Measurements from ENCODE around the gene ARL8B. TPM values are rescaled to one million over a fixed set of nuclear protein-coding genes. Genes with fewer than 3 reads are reported as not detected.

ARL8B gene
- total and polyA plus RNA-seq, 4 donors: 20.2 to 36.2 (median 24.2) TPM

DNA sequence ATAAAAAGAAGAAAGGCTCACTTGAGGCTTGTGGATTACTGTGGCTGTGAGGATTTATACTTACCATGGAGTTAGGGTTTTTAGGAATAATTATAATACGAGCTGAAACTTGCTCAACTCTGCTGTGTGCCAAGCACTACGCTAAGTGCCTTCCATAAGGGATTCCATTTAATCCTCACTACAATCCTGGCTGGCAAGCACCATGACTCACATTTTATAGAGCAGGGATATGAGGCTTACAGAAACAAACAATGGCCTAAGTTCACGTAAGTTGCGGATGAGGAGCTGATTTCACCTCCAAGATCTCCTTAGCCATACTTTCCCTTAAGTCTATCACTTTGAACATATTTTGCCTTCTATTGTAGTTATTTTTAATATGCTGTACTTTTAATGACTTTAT lies 43.9 kb upstream of the ARL8B start:
- Histone ChIP-seq H3K36me3 (ENCODE audit: control insufficient read depth in 4 of 4, insufficient read depth in 3 of 4, low read depth in 1 of 4, low read length in 3 of 4) (no peaks in the 10 kb centered on the region), H3K4me3 (ENCODE audit: low read depth in 1 of 3, low read length in 3 of 3) (no peak overlapping the region), H3K9me3 (ENCODE audit: control insufficient read depth in 4 of 4, low read length in 3 of 4) (no peaks in the 10 kb centered on the region), H3K9ac (ENCODE audit: low read depth in 1 of 2, low read length in 2 of 2) (no peak overlapping the region), H3K27ac (ENCODE audit: low read depth in 1 of 2, low read length in 2 of 2) (no peak overlapping the region), H3K27me3 (ENCODE audit: control insufficient read depth in 4 of 4, insufficient read depth in 4 of 4, low read length in 3 of 4) (no peaks in the 10 kb centered on the region), H3K4me1 (ENCODE audit: control insufficient read depth in 4 of 4, insufficient read depth in 4 of 4, low read length in 3 of 4) (no peaks in the 10 kb centered on the region)
- DNase-seq (ENCODE audit: low spot score): no peak
- TF ChIP-seq YY1 (IDR thresholded peaks at IDR 0.05): no peak
- TF ChIP-seq, protein P1, sequence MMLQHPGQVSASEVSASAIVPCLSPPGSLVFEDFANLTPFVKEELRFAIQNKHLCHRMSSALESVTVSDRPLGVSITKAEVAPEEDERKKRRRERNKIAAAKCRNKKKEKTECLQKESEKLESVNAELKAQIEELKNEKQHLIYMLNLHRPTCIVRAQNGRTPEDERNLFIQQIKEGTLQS (IDR thresholded peaks at IDR 0.05): no peak
- no peak for TF ChIP-seq RXRA (IDR thresholded peaks at IDR 0.05)
- no peak for TF ChIP-seq JUND (IDR thresholded peaks at IDR 0.05)
- TF ChIP-seq GABPA (IDR thresholded peaks at IDR 0.05 in 1 of 2, conservative IDR thresholded peaks at IDR 0.05 in 1 of 2): no peak
- 90% methylated on average over 4 of the region's 4 CpGs for WGBS

DNA sequence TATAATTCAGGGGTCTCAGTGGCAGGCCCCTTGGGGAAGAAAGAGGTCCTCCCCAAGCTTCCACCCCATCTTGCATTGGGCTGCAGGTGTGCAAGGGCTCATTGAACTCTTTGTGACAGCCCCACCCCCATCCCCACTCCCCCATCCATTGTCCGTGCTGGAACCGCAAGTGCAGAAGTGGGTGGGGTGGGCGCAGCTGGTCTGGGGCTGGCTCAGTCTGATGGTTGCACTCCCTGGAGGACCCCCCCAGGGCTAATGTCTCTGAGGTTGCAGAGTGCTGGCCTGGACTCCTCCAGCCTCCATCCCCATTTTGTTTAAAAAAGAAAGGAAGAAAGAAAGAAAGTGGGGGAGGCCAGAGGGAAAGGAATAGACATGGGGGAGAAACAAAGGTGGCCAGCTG lies 42.3 kb upstream of the ARL8B start:
- no peak for TF ChIP-seq RAD21 (IDR thresholded peaks at IDR 0.05)
- TF ChIP-seq, protein P1 (IDR thresholded peaks at IDR 0.05): no peak
- TF ChIP-seq, protein P2, sequence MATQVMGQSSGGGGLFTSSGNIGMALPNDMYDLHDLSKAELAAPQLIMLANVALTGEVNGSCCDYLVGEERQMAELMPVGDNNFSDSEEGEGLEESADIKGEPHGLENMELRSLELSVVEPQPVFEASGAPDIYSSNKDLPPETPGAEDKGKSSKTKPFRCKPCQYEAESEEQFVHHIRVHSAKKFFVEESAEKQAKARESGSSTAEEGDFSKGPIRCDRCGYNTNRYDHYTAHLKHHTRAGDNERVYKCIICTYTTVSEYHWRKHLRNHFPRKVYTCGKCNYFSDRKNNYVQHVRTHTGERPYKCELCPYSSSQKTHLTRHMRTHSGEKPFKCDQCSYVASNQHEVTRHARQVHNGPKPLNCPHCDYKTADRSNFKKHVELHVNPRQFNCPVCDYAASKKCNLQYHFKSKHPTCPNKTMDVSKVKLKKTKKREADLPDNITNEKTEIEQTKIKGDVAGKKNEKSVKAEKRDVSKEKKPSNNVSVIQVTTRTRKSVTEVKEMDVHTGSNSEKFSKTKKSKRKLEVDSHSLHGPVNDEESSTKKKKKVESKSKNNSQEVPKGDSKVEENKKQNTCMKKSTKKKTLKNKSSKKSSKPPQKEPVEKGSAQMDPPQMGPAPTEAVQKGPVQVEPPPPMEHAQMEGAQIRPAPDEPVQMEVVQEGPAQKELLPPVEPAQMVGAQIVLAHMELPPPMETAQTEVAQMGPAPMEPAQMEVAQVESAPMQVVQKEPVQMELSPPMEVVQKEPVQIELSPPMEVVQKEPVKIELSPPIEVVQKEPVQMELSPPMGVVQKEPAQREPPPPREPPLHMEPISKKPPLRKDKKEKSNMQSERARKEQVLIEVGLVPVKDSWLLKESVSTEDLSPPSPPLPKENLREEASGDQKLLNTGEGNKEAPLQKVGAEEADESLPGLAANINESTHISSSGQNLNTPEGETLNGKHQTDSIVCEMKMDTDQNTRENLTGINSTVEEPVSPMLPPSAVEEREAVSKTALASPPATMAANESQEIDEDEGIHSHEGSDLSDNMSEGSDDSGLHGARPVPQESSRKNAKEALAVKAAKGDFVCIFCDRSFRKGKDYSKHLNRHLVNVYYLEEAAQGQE (IDR thresholded peaks at IDR 0.05): no peak
- TF ChIP-seq YY1 (IDR thresholded peaks at IDR 0.05): no peak
- TF ChIP-seq, protein P3, sequence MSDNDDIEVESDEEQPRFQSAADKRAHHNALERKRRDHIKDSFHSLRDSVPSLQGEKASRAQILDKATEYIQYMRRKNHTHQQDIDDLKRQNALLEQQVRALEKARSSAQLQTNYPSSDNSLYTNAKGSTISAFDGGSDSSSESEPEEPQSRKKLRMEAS (IDR thresholded peaks at IDR 0.05): no peak
- TF ChIP-seq GABPA (IDR thresholded peaks at IDR 0.05 in 1 of 2, conservative IDR thresholded peaks at IDR 0.05 in 1 of 2): no peak
- TF ChIP-seq FOXA2 (IDR thresholded peaks at IDR 0.05): no peak
- TF ChIP-seq HNF4A (conservative IDR thresholded peaks at IDR 0.05): no peak
- no peak for TF ChIP-seq HNF4G (IDR thresholded peaks at IDR 0.05)
- no peak for TF ChIP-seq JUND (IDR thresholded peaks at IDR 0.05)
- Histone ChIP-seq H3K27ac (ENCODE audit: low read depth in 1 of 2, low read length in 2 of 2) (no peak overlapping the region), H3K9me3 (ENCODE audit: control insufficient read depth in 4 of 4, low read length in 3 of 4) (no peaks in the 10 kb centered on the region), H3K36me3 (ENCODE audit: control insufficient read depth in 4 of 4, insufficient read depth in 3 of 4, low read depth in 1 of 4, low read length in 3 of 4) (no peaks in the 10 kb centered on the region), H3K4me1 (ENCODE audit: control insufficient read depth in 4 of 4, insufficient read depth in 4 of 4, low read length in 3 of 4) (no peaks in the 10 kb centered on the region), H3K9ac (ENCODE audit: low read depth in 1 of 2, low read length in 2 of 2) (no peak overlapping the region), H3K27me3 (ENCODE audit: control insufficient read depth in 4 of 4, insufficient read depth in 4 of 4, low read length in 3 of 4) (no peaks in the 10 kb centered on the region), H3K4me3 (ENCODE audit: low read depth in 1 of 3, low read length in 3 of 3) (no peak overlapping the region)
- no peak for DNase-seq (ENCODE audit: low spot score)
- WGBS: 85% methylated on average over 3 of the region's 3 CpGs

DNA sequence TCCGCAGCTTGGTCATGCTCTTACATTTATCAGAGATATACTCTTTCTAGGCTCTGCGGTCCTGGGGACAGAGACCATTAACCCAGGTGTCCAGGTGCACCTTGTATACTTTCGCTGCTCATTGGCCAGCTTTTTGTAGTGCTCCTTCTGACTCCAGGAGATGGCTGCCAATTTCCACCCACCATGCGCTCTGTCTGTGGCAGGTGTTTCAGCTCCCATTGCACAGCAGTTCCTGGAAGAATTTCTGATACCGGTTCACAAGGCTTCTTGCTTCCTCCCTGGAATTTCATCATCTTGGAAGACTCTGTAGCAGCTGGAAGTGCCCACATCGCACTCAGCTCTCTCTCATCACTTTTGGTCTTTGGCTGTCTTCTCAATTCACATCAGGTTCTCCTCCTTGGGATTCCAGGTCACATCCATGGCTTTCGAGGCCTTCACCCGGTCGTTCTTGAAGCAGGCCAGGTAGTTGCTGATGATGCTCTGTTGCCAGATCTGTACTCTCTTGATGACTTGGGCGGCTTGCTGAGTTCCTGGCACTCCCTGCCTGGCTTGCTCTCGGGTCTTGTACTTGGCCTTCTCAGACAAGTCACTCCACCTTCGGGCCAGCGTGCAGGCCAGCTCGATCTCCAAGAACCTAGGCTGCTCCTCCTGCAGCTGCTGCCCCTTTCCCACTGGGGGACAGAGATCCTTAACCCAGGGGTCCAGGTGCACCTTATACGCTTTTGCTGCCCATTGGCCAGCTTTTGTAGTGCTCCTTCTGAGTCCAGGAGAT lies 41.1 kb upstream of the ARL8B start:
- Histone ChIP-seq H3K4me1 (ENCODE audit: control insufficient read depth in 4 of 4, insufficient read depth in 4 of 4, low read length in 3 of 4) (no peaks in the 10 kb centered on the region), H3K9me3 (ENCODE audit: control insufficient read depth in 4 of 4, low read length in 3 of 4) (no peaks in the 10 kb centered on the region), H3K9ac (ENCODE audit: low read depth in 1 of 2, low read length in 2 of 2) (no peak overlapping the region), H3K36me3 (ENCODE audit: control insufficient read depth in 4 of 4, insufficient read depth in 3 of 4, low read depth in 1 of 4, low read length in 3 of 4) (no peaks in the 10 kb centered on the region), H3K4me3 (ENCODE audit: low read depth in 1 of 3, low read length in 3 of 3) (no peak overlapping the region), H3K27ac (ENCODE audit: low read depth in 1 of 2, low read length in 2 of 2) (no peak overlapping the region), H3K27me3 (ENCODE audit: control insufficient read depth in 4 of 4, insufficient read depth in 4 of 4, low read length in 3 of 4) (no peaks in the 10 kb centered on the region)
- WGBS: 90% methylated on average over 15 of the region's 15 CpGs
- DNase-seq (ENCODE audit: low spot score): no peak
- TF ChIP-seq HNF4G (IDR thresholded peaks at IDR 0.05) (no peak), FOXA2 (IDR thresholded peaks at IDR 0.05) (no peak), YY1 (IDR thresholded peaks at IDR 0.05) (no peak), EGR1 (IDR thresholded peaks at IDR 0.05; ENCODE audit: low read depth in 2 of 2) (no peak), TAF1 (conservative IDR thresholded peaks at IDR 0.05) (no peak), JUND (IDR thresholded peaks at IDR 0.05) (no peak), NR2F2 (IDR thresholded peaks at IDR 0.05) (no peak), RAD21 (IDR thresholded peaks at IDR 0.05) (no peak), HNF4A (conservative IDR thresholded peaks at IDR 0.05) (no peak)
- TF ChIP-seq, protein P4, sequence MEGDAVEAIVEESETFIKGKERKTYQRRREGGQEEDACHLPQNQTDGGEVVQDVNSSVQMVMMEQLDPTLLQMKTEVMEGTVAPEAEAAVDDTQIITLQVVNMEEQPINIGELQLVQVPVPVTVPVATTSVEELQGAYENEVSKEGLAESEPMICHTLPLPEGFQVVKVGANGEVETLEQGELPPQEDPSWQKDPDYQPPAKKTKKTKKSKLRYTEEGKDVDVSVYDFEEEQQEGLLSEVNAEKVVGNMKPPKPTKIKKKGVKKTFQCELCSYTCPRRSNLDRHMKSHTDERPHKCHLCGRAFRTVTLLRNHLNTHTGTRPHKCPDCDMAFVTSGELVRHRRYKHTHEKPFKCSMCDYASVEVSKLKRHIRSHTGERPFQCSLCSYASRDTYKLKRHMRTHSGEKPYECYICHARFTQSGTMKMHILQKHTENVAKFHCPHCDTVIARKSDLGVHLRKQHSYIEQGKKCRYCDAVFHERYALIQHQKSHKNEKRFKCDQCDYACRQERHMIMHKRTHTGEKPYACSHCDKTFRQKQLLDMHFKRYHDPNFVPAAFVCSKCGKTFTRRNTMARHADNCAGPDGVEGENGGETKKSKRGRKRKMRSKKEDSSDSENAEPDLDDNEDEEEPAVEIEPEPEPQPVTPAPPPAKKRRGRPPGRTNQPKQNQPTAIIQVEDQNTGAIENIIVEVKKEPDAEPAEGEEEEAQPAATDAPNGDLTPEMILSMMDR (IDR thresholded peaks at IDR 0.05; ENCODE audit: low read depth, low read length, missing input control): no peak
- TF ChIP-seq, protein P3 (IDR thresholded peaks at IDR 0.05): no peak
- TF ChIP-seq, protein P2 (IDR thresholded peaks at IDR 0.05): no peak

All from liver (tissue), 9 donors.